Epidermal melanocyte (primary cell): ENCODE data around the gene NCAPG2.
"Not testable (repeated sequence)": the region's sequence is repeated elsewhere in the genome, so short reads cannot be mapped to it uniquely, and the experiment has no call there.

Experiments
- DNase-seq: peaks from one replicate; pipeline ENCODE4 v3.0.0; 2011; ENCODE audit warnings: low spot score; ENCODE audit not compliant: insufficient read length

NCAPG2 gene

DNA sequence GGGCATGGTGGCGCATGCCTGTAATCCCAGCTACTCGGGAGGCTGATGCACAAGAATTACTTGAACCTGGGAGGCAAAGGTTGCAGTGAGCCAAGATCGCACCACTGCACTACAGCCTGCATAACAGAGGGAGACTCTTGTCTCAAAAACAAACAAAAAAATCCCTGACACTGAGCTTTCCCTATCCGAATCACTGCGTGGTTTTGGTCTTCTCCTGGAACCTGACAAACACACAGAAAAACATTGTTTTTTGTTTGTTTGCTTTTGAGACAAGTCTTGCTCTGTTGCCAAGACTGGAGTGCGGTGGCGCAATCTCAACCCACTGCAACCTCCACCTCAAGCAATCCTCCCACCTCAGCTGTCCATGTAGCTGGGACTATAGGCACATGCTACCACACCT lies 66.6 kb downstream of the NCAPG2 start:
- no peak for DNase-seq

DNA sequence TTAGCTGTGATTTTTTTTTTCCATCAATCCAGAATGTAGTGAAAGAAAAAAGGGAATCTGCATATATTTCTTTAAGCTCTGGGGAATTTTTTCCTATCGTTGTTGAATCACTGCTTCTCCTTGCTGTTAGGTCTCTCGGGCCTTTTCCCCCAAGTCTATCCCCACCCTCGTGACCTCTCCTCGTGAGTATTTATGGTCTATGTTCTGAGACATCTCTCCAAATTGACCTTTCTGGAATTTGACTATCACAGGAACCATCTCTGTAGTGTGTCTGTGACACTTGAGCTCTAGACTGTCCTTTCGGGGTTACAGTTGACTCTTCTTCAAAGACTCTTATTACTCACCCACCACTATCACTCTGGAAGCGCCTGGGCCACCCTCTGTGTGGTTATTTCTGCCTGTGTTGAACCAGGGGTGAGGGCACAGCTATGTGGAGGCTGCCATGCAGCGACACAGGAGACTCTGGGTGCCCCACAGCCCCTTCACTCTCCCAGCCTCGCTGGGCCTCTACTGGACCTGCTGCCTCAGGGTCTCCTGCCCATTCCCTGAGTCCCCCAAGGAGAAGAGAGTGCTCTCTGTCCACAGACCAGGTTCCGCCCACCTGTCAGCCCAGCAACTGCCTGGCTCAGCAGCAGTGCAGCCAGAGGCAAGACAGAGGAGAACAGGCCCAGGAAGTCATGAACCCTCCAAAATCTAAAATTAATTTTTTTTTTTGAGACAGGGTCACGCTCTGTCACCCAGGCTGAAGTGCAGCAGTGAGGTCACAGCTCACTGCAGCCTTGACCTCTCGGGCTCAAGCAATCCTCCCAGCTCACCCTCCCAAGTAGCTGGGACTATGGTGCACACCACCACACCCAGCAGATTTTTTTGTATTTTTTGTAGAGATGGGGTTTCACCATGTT lies 71.3 kb downstream of the NCAPG2 start:
- no peak for DNase-seq

GRCh38 chr7:158631574-158632195 lies 72.9 kb downstream of the NCAPG2 start:
- no peak for DNase-seq

GRCh38 chr7:158626289-158626688 lies 78.3 kb downstream of the NCAPG2 start:
- not testable (repeated sequence) for DNase-seq

- no peak for DNase-seq
Measured at GRCh38 chr7:158623241-158623640, 81.4 kb downstream of the NCAPG2 start.

DNA sequence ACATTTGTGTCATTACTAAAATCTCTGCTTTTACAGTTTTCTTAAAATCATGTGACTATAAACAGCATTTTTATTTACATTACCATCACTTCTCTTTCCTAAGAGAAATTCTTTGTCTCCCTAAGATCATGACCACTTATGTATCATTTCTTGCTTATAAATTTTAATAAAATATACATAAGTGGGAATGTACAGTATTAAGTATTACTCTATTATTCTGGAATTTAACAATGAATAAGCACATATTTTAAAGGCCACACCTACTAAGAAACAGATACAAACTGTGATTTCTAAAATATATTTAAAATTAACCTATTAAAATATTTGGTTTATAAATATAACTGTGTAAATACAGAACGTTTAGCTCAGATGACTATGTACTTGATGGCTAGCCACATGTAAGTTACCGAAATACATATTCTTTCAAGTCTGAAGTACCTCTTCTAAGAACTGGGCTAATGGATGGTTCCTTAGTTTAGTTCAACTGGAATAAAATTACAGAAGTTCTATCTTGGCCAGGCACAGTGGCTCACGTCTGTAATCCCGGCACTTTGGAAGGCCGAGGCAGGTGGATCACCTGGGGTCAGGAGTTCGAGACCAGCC lies 83.7 kb downstream of the NCAPG2 start:
- no peak for DNase-seq

GRCh38 chr7:158620418-158620817 lies 84.2 kb downstream of the NCAPG2 start:
- no peak for DNase-seq

DNA sequence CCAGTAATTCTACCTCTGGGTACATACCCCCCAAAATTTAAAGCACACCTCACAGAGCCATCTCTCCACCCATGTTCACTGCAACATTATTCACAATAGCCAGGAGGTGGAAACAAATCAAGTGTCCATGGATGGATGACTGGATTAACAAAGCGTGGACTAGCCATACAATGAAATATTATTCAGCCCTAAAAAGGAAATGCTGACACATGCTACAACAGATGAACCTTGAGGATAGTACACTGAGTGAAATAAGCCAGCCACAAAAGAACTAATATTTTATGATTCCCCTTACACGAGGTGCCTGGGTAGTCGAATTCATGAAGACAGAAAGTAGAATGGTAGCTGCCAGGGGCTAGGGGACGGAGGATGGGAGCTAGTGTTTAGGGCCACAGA lies 85.9 kb downstream of the NCAPG2 start:
- DNase-seq: no peak

- DNase-seq: no peak
Measured at GRCh38 chr7:158617737-158618128, 86.9 kb downstream of the NCAPG2 start.

GRCh38 chr7:158616050-158616449 lies 88.6 kb downstream of the NCAPG2 start:
- no peak for DNase-seq

GRCh38 chr7:158614700-158615099 lies 89.9 kb downstream of the NCAPG2 start:
- no peak for DNase-seq

DNA sequence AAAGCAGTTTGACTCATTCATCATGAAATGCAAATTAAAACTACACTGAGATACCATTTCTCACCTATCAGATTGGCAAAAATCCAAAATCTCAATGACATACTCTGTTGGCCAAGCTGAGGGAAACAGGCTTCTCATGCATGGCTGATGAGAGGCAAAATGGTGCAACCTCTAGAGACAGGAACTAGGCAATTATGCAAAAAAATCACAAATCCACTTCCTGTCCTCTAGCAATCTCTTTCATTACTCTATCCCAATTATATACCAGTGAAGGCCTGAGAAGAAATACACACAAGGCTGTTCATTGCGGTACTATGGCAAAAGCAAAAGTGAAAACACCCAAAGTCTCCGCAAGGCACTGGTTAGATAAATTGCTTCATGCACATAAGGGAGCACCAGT lies 91.1 kb downstream of the NCAPG2 start:
- no peak for DNase-seq

GRCh38 chr7:158612546-158612945 lies 92.1 kb downstream of the NCAPG2 start:
- no peak for DNase-seq

GRCh38 chr7:158611541-158611940 lies 93.1 kb downstream of the NCAPG2 start:
- no peak for DNase-seq

DNA sequence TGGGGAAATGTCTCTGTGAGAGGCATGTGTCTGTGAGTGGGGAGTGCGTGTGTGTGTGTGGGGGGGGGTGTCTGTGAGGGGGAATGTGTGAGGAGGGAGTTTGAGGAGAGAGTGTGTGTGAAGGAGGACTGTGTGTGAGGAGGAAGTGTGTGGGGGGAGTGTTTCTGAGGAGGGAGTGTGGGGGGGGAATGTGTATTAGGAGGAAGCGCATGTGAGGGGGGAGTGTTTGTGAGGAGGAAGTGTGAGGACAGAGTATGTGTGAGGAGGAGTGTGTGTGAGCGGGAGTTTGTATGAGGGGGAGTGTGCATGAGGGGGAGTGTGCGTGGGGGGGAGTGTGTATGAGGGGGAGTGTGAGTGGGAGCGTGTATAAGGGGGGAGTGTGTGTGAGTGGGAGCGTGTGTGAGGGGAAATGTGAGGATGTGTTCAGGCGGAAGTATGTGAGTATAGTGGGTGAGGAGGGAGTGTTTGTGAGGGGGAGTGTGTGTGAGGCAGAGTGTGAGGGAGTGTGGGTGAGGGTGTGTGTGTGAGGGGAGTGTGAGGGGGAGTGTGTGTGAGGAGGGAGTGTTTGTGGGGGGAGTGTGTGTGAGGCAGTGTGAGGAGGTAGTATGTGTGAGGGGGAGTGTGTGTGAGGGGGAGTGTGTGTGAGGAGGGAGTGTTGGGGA lies 95.2 kb downstream of the NCAPG2 start:
- no peak for DNase-seq

- DNase-seq: no peak
Measured at GRCh38 chr7:158607563-158607962, 97.0 kb downstream of the NCAPG2 start.

- DNase-seq: no peak
Measured at GRCh38 chr7:158606671-158607424, 97.8 kb downstream of the NCAPG2 start.

DNA sequence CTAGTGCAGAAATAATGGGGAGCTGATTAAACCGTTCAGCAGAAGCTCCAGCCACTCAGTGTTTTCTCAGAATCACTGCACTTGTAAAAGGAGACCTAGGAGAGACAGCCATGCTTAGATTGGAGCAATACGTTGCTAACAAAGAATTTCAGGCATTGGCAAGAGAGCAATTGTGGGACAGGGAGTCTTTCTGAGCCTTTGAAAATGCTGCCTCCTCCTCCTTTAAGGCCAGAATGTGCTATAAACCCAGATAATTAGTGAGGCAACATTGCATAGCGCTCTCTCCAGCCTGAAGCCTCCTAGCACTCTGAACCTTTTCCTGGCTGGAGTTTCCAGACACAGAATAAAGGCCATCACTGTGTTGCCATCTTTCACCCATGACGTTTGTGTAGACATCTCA lies 98.5 kb downstream of the NCAPG2 start:
- DNase-seq: no peak

- DNase-seq: no peak
Measured at GRCh38 chr7:158603773-158604755, 100.5 kb downstream of the NCAPG2 start.
